H9 (cell line): ENCODE data around the gene TCEAL7. TPM values are rescaled to one million over a fixed set of nuclear protein-coding genes. Genes with fewer than 3 reads are reported as not detected.

Experiments used
- DNase-seq: peaks from one replicate; pipeline ENCODE4 v3.0.0-alpha.2; 2017
- H2AFZ ChIP-seq: one replicate; pipeline ENCODE4 v1.6.1; 2013; ENCODE audit warnings: mild to moderate bottlenecking, low read length, control low read depth, moderate library complexity
- H2AK5ac ChIP-seq: 2 replicates; pipeline ENCODE4 v1.6.1; 2013; ENCODE audit warnings: low read length, control low read depth, mixed read lengths; ENCODE audit not compliant: insufficient read length
- H2BK120ac ChIP-seq: one replicate; pipeline ENCODE4 v1.6.1; 2013; ENCODE audit warnings: low read depth, mild to moderate bottlenecking, low read length, control low read depth, inconsistent platforms; ENCODE audit not compliant: poor library complexity, severe bottlenecking
- H2BK12ac ChIP-seq: 2 replicates; pipeline ENCODE4 v1.6.1; 2013; ENCODE audit warnings: low read length, control low read depth, mixed read lengths, low read depth; ENCODE audit not compliant: insufficient read length
- H2BK15ac ChIP-seq: 2 replicates; pipeline ENCODE4 v1.6.1; 2013; ENCODE audit warnings: low read depth, low read length, control low read depth
- H2BK20ac ChIP-seq: one replicate; pipeline ENCODE4 v1.6.1; 2013; ENCODE audit warnings: low read depth, mild to moderate bottlenecking, low read length, control low read depth, inconsistent platforms; ENCODE audit not compliant: poor library complexity, severe bottlenecking
- H2BK5ac ChIP-seq: 2 replicates; pipeline ENCODE4 v1.6.1; 2013; ENCODE audit warnings: low read length, control low read depth, mixed read lengths; ENCODE audit not compliant: insufficient read length
- H3K14ac ChIP-seq: 2 replicates; pipeline ENCODE4 v1.6.1; 2013; ENCODE audit warnings: low read length, control low read depth; ENCODE audit not compliant: insufficient read depth
- H3K18ac ChIP-seq: 2 replicates; pipeline ENCODE4 v1.6.1; 2013; ENCODE audit warnings: low read depth, mild to moderate bottlenecking, mixed read lengths, low read length, control low read depth; ENCODE audit not compliant: insufficient read length
- H3K23ac ChIP-seq: 2 replicates; pipeline ENCODE4 v1.6.1; 2013; ENCODE audit warnings: low read length, control low read depth, mixed read lengths, low read depth; ENCODE audit not compliant: insufficient read length
- H3K23me2 ChIP-seq: 2 replicates; pipeline ENCODE4 v1.6.1; 2013; ENCODE audit warnings: low read depth, mild to moderate bottlenecking, mixed read lengths, low read length, control low read depth; ENCODE audit not compliant: insufficient read length, poor library complexity, severe bottlenecking
- H3K27ac ChIP-seq: 2 replicates; pipeline ENCODE4 v1.5.1; 2013; ENCODE audit warnings: low read length, control low read depth, mixed read lengths, low read depth; ENCODE audit not compliant: insufficient read length
- H3K27me3 ChIP-seq: 2 replicates; pipeline ENCODE4 v1.6.1; 2013; ENCODE audit warnings: low read length, control low read depth, inconsistent platforms; ENCODE audit not compliant: insufficient read depth
- H3K4ac ChIP-seq: 2 replicates; pipeline ENCODE4 v1.6.1; 2013; ENCODE audit warnings: low read depth, mild to moderate bottlenecking, control low read depth, inconsistent platforms, low read length, moderate library complexity
- H3K4me1 ChIP-seq: 2 replicates; pipeline ENCODE4 v1.6.1; 2013; ENCODE audit warnings: low read length, control low read depth, inconsistent platforms; ENCODE audit not compliant: insufficient read depth
- H3K4me2 ChIP-seq: 2 replicates; pipeline ENCODE4 v1.6.1; 2013; ENCODE audit warnings: low read length, control low read depth, mixed read lengths; ENCODE audit not compliant: insufficient read length, insufficient read depth
- H3K56ac ChIP-seq: 2 replicates; pipeline ENCODE4 v1.6.1; 2013; ENCODE audit warnings: low read depth, mild to moderate bottlenecking, mixed read lengths, low read length, control low read depth; ENCODE audit not compliant: insufficient read length
- H3K79me1 ChIP-seq: 2 replicates; pipeline ENCODE4 v1.6.1; 2013; ENCODE audit warnings: low read depth, mild to moderate bottlenecking, moderate library complexity, low read length, control low read depth, inconsistent platforms; ENCODE audit not compliant: insufficient read depth, poor library complexity, severe bottlenecking
- H3K79me2 ChIP-seq: 2 replicates; pipeline ENCODE4 v1.6.1; 2013; ENCODE audit warnings: low read length, control low read depth, inconsistent platforms; ENCODE audit not compliant: insufficient read depth
- H3K9ac ChIP-seq: 2 replicates; pipeline ENCODE4 v1.6.1; 2013; ENCODE audit warnings: low read length, control low read depth, mixed read lengths; ENCODE audit not compliant: insufficient read length; ENCODE audit errors: extremely low read depth
- H3K9me3 ChIP-seq: one replicate; pipeline ENCODE4 v1.6.1; 2013; ENCODE audit warnings: low read depth, low read length, inconsistent platforms; ENCODE audit not compliant: control insufficient read depth
- H3T11ph ChIP-seq: one replicate; pipeline ENCODE4 v1.6.1; 2013; ENCODE audit warnings: mild to moderate bottlenecking, low read length, control low read depth, inconsistent platforms
- H4K20me1 ChIP-seq: one replicate; pipeline ENCODE4 v1.6.1; 2013; ENCODE audit not compliant: control insufficient read depth, insufficient read length, insufficient read depth
- H4K5ac ChIP-seq: 2 replicates; pipeline ENCODE4 v1.6.1; 2013; ENCODE audit warnings: low read depth, mild to moderate bottlenecking, mixed read lengths, low read length, control low read depth; ENCODE audit not compliant: insufficient read length
- H4K8ac ChIP-seq: replicated peaks from 2 replicates; pipeline ENCODE4 v1.6.1; 2013; ENCODE audit warnings: low read length, control low read depth, mixed read lengths, low read depth; ENCODE audit not compliant: insufficient read length
- H4K91ac ChIP-seq: 2 replicates; pipeline ENCODE4 v1.6.1; 2013; ENCODE audit warnings: low read depth, mild to moderate bottlenecking, moderate library complexity, mixed read lengths, low read length, control low read depth; ENCODE audit not compliant: insufficient read length
- H3K27ac Mint-ChIP-seq, 3 experiments: 2 replicates in 2 of 3; 3 replicates in 1 of 3; pipeline ENCODE4 v1.8.0; 2020 to 2021; ENCODE audit warnings: mixed read lengths in 3 of 3, mild to moderate bottlenecking in 1 of 3, moderate library complexity in 1 of 3
- H3K27me3 Mint-ChIP-seq: 2 replicates; pipeline ENCODE4 v1.8.0; 2021; ENCODE audit warnings: low read depth, mild to moderate bottlenecking, moderate library complexity, mixed read lengths
- H3K36me3 Mint-ChIP-seq, 3 experiments: 2 replicates in 2 of 3; 3 replicates in 1 of 3; pipeline ENCODE4 v1.8.0; 2020 to 2021; ENCODE audit warnings: low read depth in 3 of 3, mixed read lengths in 3 of 3; ENCODE audit not compliant: insufficient read depth in 1 of 3
- H3K4me1 Mint-ChIP-seq, 2 experiments: 2 replicates each; pipeline ENCODE4 v1.8.0; 2020; ENCODE audit warnings: mixed read lengths in 2 of 2
- H3K4me3 Mint-ChIP-seq, 2 experiments: 2 replicates in 1 of 2; 3 replicates in 1 of 2; pipeline ENCODE4 v1.8.0; 2020 to 2021; ENCODE audit warnings: mild to moderate bottlenecking in 2 of 2, mixed read lengths in 2 of 2, moderate library complexity in 1 of 2
- H3K9me3 Mint-ChIP-seq, 2 experiments: 2 replicates in 1 of 2; 3 replicates in 1 of 2; pipeline ENCODE4 v1.8.0; 2020; ENCODE audit warnings: mild to moderate bottlenecking in 2 of 2, mixed read lengths in 2 of 2, moderate library complexity in 1 of 2
- WGBS: extraction: QIAGEN DNeasy Blood & Tissue Kit; methylation state at CpG from one replicate; pipeline ENCODE4 v1.1.7; 2013; ENCODE audit warnings: missing lambda C conversion rate, low lambda C conversion rate, mixed read lengths; ENCODE audit not compliant: insufficient read length; ENCODE audit errors: extremely low coverage; 5-methylcytosine and 5-hydroxymethylcytosine counted together
- total RNA-seq: library from RNA; stranded (reverse); gene quantifications from 2 replicates; pipeline ENCODE4 v1.2.1, GENCODE V29; 2021
- TF ChIP-seq, protein P1 (sequence below): fragments of 200-600 bp; sonication (generic); conservative IDR thresholded peaks from 3 replicates; pipeline ENCODE4 v1.8.0; 2021; ENCODE audit warnings: antibody characterized with exemption, mild to moderate bottlenecking

Gene TCEAL7
- total RNA-seq, 1 experiment from 2014 or later: 2.7 TPM

DNA sequence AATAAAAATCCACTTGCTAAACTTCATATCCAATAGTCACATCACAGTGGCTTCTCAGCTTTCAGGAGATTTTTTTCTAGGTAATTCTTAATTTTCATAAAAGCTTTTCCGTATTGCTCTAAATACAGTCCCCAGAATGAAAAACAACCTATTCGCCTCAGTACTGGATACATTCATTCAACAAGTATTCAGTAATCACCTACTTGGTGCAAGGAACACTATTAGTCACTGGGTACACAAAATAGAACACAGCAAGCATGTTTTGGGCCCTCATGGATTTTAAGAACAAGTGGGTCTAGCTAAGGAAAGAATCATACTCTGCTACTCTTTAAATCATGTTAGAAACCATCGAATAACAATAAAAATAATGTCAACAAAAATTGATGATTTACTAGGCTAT lies 43.5 kb downstream of the TCEAL7 start:
- H3K4me1 ChIP-seq: no peaks in the 10 kb centered on the region
- Mint-ChIP-seq H3K36me3 (peaks cover 11% of the 10 kb centered on the region in 3 experiments), H3K27ac (no peak overlapping the region), H3K4me3 (no peak overlapping the region), H3K9me3 (peaks cover 5 to 45% of the 10 kb centered on the region in 2 experiments; a peak in 4 of 5 replicates), H3K27me3 (no peaks in the 10 kb centered on the region), H3K4me1 (peaks cover 9 to 13% of the 10 kb centered on the region in 2 experiments; a peak in 3 of 4 replicates)
- no peak overlapping the region for H3K9ac ChIP-seq
- no peak overlapping the region for H3K23ac ChIP-seq
- WGBS: no CpG with 5 or more reads among the region's 3 CpGs
- H2BK120ac ChIP-seq: no peak overlapping the region
- H3T11ph ChIP-seq: no peak overlapping the region
- H3K23me2 ChIP-seq: peaks cover 3% of the 10 kb centered on the region
- H3K27me3 ChIP-seq: no peaks in the 10 kb centered on the region
- no peak overlapping the region for H2AK5ac ChIP-seq
- no peak overlapping the region for H3K4me2 ChIP-seq
- no peaks in the 10 kb centered on the region for H3K9me3 ChIP-seq
- H3K14ac ChIP-seq: no peak overlapping the region
- H4K8ac ChIP-seq: no peak overlapping the region
- TF ChIP-seq, protein P1, sequence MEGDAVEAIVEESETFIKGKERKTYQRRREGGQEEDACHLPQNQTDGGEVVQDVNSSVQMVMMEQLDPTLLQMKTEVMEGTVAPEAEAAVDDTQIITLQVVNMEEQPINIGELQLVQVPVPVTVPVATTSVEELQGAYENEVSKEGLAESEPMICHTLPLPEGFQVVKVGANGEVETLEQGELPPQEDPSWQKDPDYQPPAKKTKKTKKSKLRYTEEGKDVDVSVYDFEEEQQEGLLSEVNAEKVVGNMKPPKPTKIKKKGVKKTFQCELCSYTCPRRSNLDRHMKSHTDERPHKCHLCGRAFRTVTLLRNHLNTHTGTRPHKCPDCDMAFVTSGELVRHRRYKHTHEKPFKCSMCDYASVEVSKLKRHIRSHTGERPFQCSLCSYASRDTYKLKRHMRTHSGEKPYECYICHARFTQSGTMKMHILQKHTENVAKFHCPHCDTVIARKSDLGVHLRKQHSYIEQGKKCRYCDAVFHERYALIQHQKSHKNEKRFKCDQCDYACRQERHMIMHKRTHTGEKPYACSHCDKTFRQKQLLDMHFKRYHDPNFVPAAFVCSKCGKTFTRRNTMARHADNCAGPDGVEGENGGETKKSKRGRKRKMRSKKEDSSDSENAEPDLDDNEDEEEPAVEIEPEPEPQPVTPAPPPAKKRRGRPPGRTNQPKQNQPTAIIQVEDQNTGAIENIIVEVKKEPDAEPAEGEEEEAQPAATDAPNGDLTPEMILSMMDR: no peak
- DNase-seq: no peak
- H4K91ac ChIP-seq: no peak overlapping the region
- no peak overlapping the region for H3K56ac ChIP-seq
- no peak overlapping the region for H4K5ac ChIP-seq
- H3K4ac ChIP-seq: no peak overlapping the region
- no peaks in the 10 kb centered on the region for H3K79me1 ChIP-seq
- no peak overlapping the region for H2BK15ac ChIP-seq
- no peak overlapping the region for H2BK5ac ChIP-seq
- no peak overlapping the region for H2AFZ ChIP-seq
- H2BK12ac ChIP-seq: no peak overlapping the region
- H3K79me2 ChIP-seq: peaks cover 2% of the 10 kb centered on the region; the same call in 1 of the 2 replicates
- no peaks in the 10 kb centered on the region for H4K20me1 ChIP-seq
- H3K27ac ChIP-seq: no peak overlapping the region
- no peak overlapping the region for H3K18ac ChIP-seq
- no peak overlapping the region for H2BK20ac ChIP-seq
